K562 (cell line): ENCODE measurements around the gene GABRD.

Experiments
- KAT2B ChIP-seq: IDR thresholded peaks from one replicate; pipeline ENCODE4 v1.6.1; 2012; ENCODE audit warnings: low read depth, mild to moderate bottlenecking, control low read depth, inconsistent platforms, low read length, moderate library complexity
- NFIC ChIP-seq: fragments of 450-650 bp; IDR thresholded peaks from 2 replicates; pipeline ENCODE4 v1.6.1; 2017; ENCODE audit warnings: mild to moderate bottlenecking, inconsistent platforms
- TF ChIP-seq, protein P1 (sequence below), 3 experiments: IDR thresholded peaks in 2 of 3; conservative IDR thresholded peaks in 1 of 3; 2 replicates each; pipeline ENCODE4 v1.5.1; 2011 to 2012; ENCODE audit warnings: low read length in 3 of 3, mild to moderate bottlenecking in 3 of 3, control low read depth in 2 of 3, improper control_type of control experiment in 1 of 3, inconsistent platforms in 1 of 3, low read depth in 1 of 3, mixed read lengths in 1 of 3, moderate library complexity in 1 of 3; ENCODE audit not compliant: insufficient read depth in 2 of 3

GRCh38 chr1:1982379-1983232 lies 36.5 kb upstream of the GABRD start:
- TF ChIP-seq KAT2B = no peak
- TF ChIP-seq, protein P1, sequence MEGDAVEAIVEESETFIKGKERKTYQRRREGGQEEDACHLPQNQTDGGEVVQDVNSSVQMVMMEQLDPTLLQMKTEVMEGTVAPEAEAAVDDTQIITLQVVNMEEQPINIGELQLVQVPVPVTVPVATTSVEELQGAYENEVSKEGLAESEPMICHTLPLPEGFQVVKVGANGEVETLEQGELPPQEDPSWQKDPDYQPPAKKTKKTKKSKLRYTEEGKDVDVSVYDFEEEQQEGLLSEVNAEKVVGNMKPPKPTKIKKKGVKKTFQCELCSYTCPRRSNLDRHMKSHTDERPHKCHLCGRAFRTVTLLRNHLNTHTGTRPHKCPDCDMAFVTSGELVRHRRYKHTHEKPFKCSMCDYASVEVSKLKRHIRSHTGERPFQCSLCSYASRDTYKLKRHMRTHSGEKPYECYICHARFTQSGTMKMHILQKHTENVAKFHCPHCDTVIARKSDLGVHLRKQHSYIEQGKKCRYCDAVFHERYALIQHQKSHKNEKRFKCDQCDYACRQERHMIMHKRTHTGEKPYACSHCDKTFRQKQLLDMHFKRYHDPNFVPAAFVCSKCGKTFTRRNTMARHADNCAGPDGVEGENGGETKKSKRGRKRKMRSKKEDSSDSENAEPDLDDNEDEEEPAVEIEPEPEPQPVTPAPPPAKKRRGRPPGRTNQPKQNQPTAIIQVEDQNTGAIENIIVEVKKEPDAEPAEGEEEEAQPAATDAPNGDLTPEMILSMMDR (IDR thresholded peaks at IDR 0.05 in 2 of 3, conservative IDR thresholded peaks at IDR 0.05 in 1 of 3; ENCODE audit: insufficient read depth in 2 of 3, low read depth in 1 of 3, low read length in 3 of 3) = no peak
- no peak for TF ChIP-seq NFIC
